Testis (tissue), 2 donors: ENCODE data around the gene GRM2.

ENCODE experiments used
- POLR2A ChIP-seq: fragments of 450-650 bp; IDR thresholded peaks from one replicate; pipeline ENCODE4 v1.6.1; 2017; ENCODE audit warnings: antibody characterized with exemption, mild to moderate bottlenecking, moderate library complexity
- TF ChIP-seq, protein P1 (sequence below), 3 experiments: fragments of 450-650 bp in 2 of 3; fragments of 200-600 bp in 1 of 3; sonication (generic) in 1 of 3; IDR thresholded peaks; one replicate each; pipeline ENCODE4 v1.5.1; 2016 to 2019; ENCODE audit warnings: antibody characterized with exemption in 3 of 3, mild to moderate bottlenecking in 2 of 3, moderate library complexity in 1 of 3

DNA sequence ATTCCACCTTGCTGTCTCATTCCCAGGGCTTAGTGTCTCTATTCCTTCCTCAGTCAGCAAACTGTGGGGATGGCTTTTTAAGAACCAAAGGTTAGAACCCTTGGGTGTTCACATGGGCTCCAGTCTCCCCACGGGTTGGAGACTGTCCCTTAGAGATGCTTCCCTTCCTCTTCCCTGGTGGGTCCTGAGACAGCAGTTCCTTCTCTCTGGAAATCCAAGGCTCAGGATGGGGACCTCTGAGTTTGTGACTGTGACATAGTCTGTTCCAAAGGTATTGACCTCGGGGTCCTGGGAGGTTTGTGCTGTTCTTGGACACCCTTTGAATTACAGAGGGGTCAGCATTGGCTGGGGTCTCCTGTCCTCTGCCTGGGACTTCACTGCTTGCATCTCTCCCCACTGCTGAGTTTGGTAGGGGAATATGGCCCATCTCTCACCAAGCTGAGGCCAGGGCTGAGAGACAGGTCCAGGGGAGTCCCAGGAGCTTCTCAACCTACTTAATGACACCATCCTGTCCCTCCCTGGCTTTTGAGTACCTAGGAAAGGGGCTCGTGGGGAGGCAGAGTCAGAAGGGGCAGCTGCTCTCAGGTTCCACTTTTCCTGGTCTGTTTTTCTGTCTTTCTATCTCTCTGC lies 1.5 kb downstream of the GRM2 start:
- TF ChIP-seq, protein P1, sequence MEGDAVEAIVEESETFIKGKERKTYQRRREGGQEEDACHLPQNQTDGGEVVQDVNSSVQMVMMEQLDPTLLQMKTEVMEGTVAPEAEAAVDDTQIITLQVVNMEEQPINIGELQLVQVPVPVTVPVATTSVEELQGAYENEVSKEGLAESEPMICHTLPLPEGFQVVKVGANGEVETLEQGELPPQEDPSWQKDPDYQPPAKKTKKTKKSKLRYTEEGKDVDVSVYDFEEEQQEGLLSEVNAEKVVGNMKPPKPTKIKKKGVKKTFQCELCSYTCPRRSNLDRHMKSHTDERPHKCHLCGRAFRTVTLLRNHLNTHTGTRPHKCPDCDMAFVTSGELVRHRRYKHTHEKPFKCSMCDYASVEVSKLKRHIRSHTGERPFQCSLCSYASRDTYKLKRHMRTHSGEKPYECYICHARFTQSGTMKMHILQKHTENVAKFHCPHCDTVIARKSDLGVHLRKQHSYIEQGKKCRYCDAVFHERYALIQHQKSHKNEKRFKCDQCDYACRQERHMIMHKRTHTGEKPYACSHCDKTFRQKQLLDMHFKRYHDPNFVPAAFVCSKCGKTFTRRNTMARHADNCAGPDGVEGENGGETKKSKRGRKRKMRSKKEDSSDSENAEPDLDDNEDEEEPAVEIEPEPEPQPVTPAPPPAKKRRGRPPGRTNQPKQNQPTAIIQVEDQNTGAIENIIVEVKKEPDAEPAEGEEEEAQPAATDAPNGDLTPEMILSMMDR (IDR thresholded peaks at IDR 0.05) = no peak
- no peak for TF ChIP-seq POLR2A
